Measurements from ENCODE around the gene B3GALNT2.

The B3GALNT2 gene

DNA sequence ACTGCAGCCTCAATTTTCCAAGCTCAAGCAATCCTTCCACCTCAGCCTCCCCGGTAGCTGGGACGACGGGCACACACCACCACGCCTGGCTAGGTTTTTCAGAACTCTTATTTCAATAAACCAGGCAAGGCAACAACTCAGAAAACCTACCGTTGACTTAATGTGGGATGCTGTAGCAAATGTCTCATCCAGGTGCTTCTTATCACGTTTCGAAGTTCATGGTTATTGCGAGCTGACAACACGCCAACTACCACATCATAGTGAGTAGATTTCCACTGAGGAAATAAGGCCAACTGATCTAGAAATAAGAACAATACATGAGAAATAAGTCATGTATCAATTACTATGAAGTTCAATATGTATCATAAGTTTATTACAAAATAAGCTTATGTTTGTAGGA lies 9.7 kb downstream of the B3GALNT2 start (continued):
- TF ChIP-seq KLF7 (tag by site-specific recombination; IDR thresholded peaks at IDR 0.05; ENCODE audit: borderline replicate concordance) = no peak
- no peak for TF ChIP-seq GLI4 (tag by site-specific recombination; IDR thresholded peaks at IDR 0.05)
- TF ChIP-seq BCL11B (tag by site-specific recombination; IDR thresholded peaks at IDR 0.05; ENCODE audit: low read depth) = no peak
- TF ChIP-seq ZNF488 (tag by site-specific recombination; IDR thresholded peaks at IDR 0.05) = no peak
- no peak for TF ChIP-seq ZNF837 (tag by site-specific recombination; IDR thresholded peaks at IDR 0.05)

DNA sequence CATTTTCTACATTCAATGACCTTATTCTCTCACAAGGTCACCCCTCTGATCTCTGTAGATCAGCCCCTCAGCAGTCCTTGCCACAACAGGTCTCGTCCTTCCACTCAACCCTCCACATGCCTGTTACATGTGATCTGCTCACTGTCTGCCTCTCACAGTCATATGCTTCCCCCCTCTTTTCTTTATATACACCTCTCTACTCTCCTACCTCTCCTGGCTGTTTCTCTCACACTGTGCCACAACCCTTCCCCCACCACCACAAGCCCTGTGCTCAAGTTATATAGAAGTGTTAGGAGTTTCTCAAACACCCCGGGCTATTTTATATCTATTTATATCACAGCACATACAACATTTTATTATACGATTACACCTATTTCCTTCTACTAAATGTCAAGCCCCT lies 12.6 kb downstream of the B3GALNT2 start:
- TF ChIP-seq ZNF10 (tag by site-specific recombination; IDR thresholded peaks at IDR 0.05) (no peak), ZNF146 (tag by site-specific recombination; IDR thresholded peaks at IDR 0.05) (no peak), RBAK (tag by site-specific recombination; IDR thresholded peaks at IDR 0.05) (no peak), GFI1B (tag by site-specific recombination; IDR thresholded peaks at IDR 0.05) (no peak), ZSCAN30 (tag by site-specific recombination; IDR thresholded peaks at IDR 0.05) (no peak), FEZF1 (tag by site-specific recombination; IDR thresholded peaks at IDR 0.05) (no peak), KLF1 (tag by site-specific recombination; IDR thresholded peaks at IDR 0.05) (no peak), SP2 (tag by site-specific recombination; IDR thresholded peaks at IDR 0.05) (no peak), ZBTB10 (tag by site-specific recombination; IDR thresholded peaks at IDR 0.05) (no peak), ZNF473 (tag by site-specific recombination; IDR thresholded peaks at IDR 0.05) (no peak), ZNF654 (tag by site-specific recombination; IDR thresholded peaks at IDR 0.05; ENCODE audit: low read depth) (no peak), INSM2 (tag by site-specific recombination; IDR thresholded peaks at IDR 0.05) (no peak), ZSCAN5A (tag by site-specific recombination; IDR thresholded peaks at IDR 0.05) (no peak), ZNF843 (tag by site-specific recombination; IDR thresholded peaks at IDR 0.05) (no peak), ZNF391 (tag by site-specific recombination; IDR thresholded peaks at IDR 0.05; ENCODE audit: borderline replicate concordance, low read depth) (no peak)
- POLR2A ChIA-PET = no interaction called here
- no peak overlapping the region for H3K27ac ChIP-seq (ENCODE audit: extremely low read depth, low read depth, low read length)
- H3K9me3 ChIP-seq (ENCODE audit: control insufficient read depth, insufficient read depth, low read depth, low read length) = no peaks in the 10 kb centered on the region
- H3K4me1 ChIP-seq (ENCODE audit: control insufficient read depth, insufficient read depth, low read length) = no peaks in the 10 kb centered on the region
- peaks cover 53 to 59% of the 10 kb centered on the region in 2 experiments for H3K36me3 ChIP-seq (ENCODE audit: control insufficient read depth in 2 of 2, insufficient read depth in 1 of 2, low read length in 2 of 2)
- CTCF ChIA-PET = no interaction called here
- no peak overlapping the region for H3K4me3 ChIP-seq (ENCODE audit: low read depth, low read length)
